Suppressor macrophage treated with lipopolysaccharide for 1 hour (primary cell): ENCODE measurements around the gene ACP3.
"Not testable (repeated sequence)": the region's sequence is repeated elsewhere in the genome, so short reads cannot be mapped to it uniquely, and the experiment has no call there.

Experiments used
- DNase-seq, 3 donors: peaks; one replicate each; pipeline ENCODE4 v3.0.0-alpha.2; 2020 to 2022

ACP3 gene, protein sequence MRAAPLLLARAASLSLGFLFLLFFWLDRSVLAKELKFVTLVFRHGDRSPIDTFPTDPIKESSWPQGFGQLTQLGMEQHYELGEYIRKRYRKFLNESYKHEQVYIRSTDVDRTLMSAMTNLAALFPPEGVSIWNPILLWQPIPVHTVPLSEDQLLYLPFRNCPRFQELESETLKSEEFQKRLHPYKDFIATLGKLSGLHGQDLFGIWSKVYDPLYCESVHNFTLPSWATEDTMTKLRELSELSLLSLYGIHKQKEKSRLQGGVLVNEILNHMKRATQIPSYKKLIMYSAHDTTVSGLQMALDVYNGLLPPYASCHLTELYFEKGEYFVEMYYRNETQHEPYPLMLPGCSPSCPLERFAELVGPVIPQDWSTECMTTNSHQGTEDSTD

DNA sequence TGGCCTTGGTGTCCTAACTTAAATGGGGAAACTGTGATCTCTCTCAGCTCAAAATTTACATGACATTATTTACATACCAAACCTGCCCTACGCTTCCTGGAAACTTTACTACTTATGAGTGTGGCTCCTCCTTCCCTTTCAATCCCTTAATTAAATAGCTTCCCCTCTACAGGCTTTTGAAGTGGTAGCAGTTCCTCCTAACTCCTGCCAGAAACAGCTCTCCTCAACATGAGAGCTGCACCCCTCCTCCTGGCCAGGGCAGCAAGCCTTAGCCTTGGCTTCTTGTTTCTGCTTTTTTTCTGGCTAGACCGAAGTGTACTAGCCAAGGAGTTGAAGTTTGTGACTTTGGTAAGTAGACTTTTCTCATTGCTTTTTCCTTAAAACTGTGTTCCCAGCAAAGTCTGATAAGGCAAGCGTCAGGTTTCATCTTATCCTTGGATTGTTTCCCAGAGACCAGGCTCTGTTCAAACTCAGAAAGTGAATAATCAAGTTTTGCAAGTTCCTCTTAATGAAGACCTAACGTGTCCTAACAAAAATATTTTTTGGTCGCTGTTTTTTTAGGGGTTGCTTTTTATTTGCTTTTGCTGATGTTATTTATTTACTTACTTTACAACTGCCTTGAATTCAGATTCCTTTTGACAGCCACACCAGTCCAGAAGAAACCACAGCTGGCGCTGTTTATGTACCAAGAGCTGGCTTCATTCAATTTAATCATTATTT lies at the start of gene ACP3:
ACP3 (plus strand) TSS at position 179 of the 720 bp plus-strand sequence; CDS start at position 229, 50 bp downstream.
- DNase-seq, result peak; percentile 76 to 93 (median 79)

- peak; percentile 59 to 68 (median 61) for DNase-seq
Observed at GRCh38 chr3:132268956-132269355, 48.3 kb upstream of the ACP3 start.

GRCh38 chr3:132273036-132273435 lies 44.2 kb upstream of the ACP3 start:
- no peak for DNase-seq

DNA sequence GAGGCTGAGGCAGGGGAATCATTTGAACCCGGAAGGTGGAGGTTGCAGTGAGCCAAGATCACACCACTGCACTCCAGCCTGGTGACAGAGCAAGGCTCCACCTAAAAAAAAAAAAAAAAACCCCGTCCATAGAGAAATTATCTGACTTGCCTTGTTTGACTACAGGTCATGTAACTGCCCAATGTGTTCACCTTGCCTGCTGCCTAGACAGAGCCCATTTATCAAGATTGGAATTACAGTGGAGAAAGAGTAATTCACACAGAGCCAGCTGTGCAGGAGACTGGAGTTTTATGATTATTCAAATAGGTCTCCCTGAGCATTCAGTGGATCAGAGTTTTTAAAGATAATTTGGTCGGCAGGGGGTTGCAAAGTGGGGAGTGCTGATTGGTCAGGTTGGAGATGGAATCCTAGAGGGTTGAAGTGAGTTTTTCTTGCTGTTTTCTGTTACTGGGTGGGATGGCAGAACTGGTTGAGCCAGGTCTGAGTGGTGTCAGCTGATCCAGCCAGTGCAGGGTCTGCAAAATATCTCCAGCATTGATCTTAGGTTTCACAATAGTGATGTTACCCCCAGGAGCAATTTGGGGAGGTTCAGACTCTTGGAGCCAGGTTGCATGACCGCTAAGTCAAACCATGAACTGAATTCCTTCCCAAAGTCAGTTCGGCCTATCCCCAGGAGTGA lies 40.8 kb upstream of the ACP3 start:
- no peak for DNase-seq

- no peak for DNase-seq
Observed at GRCh38 chr3:132279030-132279429, 38.2 kb upstream of the ACP3 start.

DNA sequence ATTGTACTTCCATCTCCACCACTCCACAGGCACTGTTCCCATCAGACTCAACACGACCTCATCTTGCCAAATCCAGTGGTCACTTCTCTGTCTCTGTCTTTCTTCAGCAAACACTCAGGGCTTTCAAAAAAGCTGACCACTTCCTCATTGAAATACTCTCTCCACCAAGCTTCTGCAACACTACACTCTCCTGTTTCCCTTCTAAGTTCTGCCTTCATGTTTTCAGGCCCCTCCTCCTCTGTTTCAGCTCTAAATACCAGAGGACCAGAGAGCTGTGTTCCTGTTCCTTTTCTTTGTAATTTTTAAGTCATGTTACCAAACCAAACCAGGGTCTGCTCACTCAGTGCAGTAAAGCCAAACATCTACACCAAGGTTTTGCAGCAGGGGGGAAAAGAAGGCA lies 33.8 kb upstream of the ACP3 start:
- peak; percentile 77 to 91 (median 89) for DNase-seq

DNA sequence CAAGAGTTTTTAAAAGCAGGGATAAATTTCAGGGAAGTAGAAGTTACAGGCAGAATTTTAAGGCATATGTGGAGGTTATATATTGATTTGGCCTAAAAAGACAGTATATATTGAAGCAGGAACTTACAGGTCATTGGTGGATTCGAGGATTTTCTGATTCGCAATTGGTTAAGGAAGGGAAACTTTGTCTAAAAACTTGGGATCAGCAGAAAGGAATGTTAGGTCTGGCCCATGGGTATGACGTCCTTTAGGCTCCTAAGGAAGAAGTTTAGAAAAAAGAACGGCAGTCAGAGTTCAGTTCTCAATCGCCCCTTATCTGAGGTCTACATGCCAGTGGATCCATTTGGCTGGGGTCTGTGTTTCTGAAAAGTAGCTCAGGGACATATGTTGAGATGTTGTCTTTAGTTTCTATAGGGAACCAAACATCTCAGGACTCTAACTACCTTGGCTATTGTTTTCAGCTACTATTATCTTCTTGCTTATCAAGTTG lies 33.2 kb upstream of the ACP3 start:
- peak; percentile 19 to 44 (median 35) for DNase-seq

DNA sequence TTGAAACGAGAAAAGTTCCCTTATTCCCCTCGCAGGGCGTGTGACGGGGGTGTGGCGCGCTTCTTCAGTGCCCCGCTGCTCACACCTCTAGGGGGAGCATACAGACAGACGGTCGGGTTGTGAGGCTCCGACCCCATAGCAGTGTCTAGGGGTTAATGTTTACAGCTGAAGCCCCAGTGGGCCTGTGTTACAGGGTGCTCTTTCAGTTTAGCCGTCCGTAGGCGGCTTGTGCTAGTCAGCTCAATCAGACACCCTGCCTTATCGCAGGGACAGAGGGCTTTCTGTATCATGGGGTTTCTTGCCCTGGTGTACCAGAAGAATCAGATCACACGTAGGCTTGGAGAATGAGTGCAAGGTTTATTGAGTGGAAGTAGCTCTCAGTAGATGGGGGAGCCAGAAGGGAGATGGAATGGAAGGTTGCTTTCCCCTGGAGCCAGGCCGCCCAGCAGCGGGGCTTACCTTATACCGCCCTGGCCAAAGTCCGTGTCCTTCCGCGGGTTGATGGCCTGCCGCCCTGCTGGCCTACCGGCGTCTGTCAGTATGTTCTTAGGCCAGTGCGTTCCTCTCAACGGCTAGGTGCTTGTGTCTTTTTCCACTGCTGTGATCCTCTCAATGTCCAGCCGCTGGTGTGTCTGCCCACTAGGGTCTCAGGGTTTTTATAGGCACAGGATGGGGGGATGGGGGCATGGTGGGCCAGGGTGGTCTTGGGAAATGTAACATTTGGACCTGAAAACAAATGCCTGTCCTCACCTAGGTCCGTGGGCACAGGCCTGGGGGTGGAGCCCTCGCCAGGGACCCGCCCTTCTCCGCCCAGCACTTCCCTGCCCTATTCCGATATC lies 32.2 kb upstream of the ACP3 start:
- peak in 2 of 3 donors; percentile 7 to 27 for DNase-seq

- no peak for DNase-seq
Observed at GRCh38 chr3:132285620-132285945, 31.6 kb upstream of the ACP3 start.

DNA sequence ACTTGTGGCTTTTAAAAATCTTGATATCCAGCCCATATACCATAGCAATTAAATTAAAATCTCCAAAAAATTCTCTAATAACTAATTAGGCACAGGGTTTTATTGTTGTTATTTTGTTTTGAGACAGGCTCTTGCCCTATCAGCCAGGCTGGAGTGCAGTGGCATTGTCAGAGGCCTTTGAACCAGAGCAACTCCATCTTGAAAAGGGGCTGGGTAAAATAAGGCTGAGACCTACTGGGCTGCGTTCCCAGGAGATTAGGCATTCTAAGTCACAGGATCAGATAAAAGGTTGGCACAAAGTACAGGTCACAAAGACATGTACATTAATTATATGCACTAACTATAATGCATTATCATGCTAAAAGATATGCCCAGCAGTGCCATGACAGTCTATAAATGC lies 31.2 kb upstream of the ACP3 start:
- no peak for DNase-seq

- no peak for DNase-seq
Observed at GRCh38 chr3:132288357-132288756, 28.9 kb upstream of the ACP3 start.

- no peak for DNase-seq
Observed at GRCh38 chr3:132289316-132289715, 27.9 kb upstream of the ACP3 start.

DNA sequence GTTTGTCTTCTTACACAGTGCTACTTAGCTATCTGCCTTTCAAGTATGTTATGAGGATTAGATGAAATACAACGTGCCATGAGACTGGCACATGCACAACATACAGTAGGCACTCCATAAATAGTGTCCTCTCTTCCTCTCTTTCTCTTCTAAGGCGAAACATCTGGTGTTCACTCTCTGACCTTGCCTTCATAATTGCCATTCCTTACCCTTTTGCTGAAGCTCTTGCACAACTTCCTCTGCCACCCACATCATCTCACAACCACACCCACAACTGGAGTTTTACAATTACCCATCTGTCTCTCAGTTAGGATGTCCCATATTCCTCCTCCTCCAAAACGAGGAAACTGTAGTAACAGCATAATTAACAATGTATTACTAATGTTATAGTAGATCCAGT lies 26.4 kb upstream of the ACP3 start:
- peak; percentile 74 to 91 (median 90) for DNase-seq

GRCh38 chr3:132292042-132292441 lies 25.2 kb upstream of the ACP3 start:
- DNase-seq, result peak; percentile 15 to 77 (median 66)

DNA sequence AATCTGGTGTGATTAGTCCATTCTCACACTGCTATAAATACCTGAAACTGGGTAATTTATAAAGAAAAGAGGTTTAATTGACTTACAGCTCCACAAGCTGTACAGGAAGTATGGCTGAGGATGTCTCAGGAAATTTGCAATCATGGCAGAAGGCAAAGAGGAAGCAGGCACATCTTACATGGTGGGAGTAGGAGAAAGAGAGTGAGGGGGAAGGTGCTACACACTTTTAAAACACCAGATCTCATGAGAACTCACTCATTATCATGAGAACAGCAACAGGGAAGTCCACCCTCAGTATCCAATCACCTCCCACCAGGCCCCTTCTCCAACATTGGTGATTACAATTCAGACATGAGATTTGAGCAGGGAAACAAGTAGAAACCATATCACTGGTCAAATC lies 24.0 kb upstream of the ACP3 start:
- DNase-seq, result peak; percentile 52 to 63 (median 57)

DNA sequence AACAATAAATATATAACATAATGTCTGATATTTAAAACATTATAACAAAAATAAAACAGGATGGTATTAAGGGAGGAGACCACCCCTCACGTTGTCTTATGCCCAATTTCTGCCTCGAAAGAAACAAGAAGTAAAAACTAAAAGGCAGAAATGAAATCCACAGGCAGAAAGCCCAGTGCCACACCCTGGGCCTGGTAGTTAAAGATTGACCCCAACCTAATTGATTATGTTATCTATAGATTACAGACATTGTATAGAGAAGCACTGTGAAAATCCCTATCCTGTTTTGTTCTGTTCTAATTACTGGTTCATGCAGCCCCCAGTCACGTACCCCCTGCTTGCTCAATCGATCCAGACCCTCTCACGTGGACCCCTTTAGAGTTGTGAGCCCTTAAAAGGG lies 22.3 kb upstream of the ACP3 start:
- DNase-seq, result no peak

DNA sequence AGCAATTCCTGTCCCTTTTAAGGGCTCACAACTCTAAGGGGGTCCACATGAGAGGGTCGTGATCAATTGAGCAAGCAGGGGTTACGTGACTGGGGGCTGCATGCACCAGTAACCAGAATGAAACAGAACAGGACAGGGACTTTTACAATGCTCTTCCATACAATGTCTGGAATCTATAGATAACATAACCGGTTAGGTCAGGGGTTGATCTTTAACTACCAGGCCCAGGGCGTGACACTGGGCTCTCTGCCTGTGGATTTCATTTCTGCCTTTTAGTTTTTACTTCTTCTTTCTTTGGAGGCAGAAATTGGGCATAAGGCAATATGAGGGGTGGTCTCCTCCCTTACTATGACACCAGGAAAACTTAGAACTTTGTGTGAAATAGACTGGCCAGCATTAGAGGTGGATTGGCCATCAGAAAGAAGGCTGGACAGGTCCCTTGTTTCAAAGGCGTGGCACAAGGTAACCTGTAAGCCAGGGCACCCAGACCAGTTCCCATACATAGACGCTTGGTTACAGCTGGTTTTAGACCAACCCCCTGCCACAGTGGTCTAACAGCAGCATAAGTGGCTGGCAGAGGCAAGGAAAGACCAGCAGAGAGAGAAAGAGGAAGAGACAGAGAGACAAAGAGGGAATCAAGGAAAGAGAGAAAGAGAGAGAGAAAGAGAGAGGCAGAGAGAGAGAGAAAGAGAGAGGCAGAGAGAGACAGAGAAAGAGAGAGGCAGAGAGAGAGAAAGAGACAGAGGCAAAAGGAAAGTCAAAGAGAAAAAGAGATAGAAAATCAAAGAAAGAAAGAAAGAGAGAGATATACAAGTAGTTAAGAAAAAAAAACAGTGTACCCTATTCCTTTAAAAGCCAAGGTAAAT lies 13.6 kb upstream of the ACP3 start:
- DNase-seq, result not testable (repeated sequence)

DNA sequence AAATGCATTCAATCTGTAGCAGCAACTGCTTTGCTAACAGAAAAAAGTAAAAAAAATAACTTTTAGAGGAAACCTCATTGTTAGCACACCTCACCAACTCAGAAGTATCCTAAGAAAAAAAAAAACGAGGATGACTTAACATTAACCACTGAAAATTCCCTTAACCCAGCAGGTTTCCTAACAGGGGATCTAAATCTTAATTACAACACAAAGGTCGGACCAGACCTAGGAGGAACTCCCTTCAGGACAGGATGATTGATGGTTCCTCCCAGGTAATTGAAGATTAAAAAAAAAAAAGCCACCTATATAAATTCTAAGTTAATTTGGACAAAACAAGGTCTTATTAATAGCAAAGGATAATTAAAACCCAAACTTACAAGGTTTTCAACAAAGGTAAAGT lies 12.9 kb upstream of the ACP3 start:
- not testable (repeated sequence) for DNase-seq

GRCh38 chr3:132310057-132310456 lies 7.2 kb upstream of the ACP3 start:
- DNase-seq, result not testable (repeated sequence)

- no peak for DNase-seq
Observed at GRCh38 chr3:132311316-132311715, 5.9 kb upstream of the ACP3 start.

DNA sequence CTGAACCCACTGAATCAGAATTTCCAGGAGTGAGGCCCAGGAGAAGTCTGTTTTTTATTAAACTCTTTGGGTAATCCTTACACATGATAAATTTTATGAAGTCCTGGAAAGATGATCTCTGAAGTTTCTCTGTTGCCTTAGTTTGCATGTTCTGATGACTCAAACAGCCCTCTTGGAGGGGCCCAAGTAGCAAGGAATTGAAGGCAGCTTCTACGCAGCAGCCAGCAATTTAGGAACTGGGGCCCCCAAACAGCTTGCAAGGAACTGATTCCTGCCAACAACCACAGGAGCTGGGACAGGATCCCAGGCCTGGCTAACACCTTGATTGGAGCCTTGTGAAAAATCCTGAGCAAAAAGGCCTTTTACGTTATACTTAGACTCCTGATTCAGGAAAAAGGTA lies 5.4 kb upstream of the ACP3 start:
- no peak for DNase-seq

GRCh38 chr3:132315851-132316250 lies 1.4 kb upstream of the ACP3 start:
- peak in 2 of 3 donors; percentile 12 to 35 for DNase-seq
